Eye (tissue), 1 donor: Measurements from ENCODE around the gene MRM2.

Source experiments
- DNase-seq: peaks from one replicate; pipeline ENCODE4 v3.0.0-alpha.2; 2015

Gene MRM2

DNA sequence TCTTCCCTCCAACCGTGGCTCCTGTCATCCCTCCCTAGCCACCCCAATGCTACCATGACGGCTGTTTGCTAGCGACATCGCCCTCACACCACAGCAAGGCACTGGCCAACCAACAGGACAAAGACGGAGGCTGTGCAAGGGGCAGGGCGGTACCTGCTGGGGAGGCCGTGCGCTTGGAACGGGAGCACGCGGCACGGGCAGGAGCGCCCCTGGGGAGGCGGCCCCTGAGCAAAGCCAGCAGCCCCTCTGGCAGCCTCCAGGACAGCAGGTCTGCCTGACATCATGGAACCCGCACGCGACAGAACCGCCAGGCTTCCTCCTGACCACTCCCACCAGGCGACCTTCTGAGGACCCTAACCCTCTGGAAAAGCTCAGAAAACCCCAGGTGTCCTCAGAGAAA lies 22.0 kb downstream of the MRM2 start:
- no peak for DNase-seq

DNA sequence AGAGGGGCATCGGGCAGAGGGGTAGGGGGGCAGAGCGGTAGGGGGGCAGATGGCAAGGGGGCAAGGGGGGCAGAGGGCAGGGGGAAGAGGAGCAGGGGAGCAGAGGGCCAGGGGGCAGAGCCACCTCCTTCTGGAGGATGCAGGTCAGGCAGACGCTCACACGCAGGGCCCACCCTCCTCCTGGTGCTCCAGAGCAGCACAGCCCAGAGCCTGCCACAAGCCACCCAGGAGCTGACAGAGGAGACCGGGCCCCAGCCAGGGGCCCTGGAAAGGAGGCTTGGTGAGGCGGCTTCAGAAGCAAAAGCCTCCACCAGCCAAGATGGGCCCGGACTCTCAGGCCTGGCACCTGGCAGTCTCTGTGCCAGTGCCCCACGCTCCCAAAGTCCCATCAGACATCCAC lies 22.4 kb downstream of the MRM2 start:
- no peak for DNase-seq

DNA sequence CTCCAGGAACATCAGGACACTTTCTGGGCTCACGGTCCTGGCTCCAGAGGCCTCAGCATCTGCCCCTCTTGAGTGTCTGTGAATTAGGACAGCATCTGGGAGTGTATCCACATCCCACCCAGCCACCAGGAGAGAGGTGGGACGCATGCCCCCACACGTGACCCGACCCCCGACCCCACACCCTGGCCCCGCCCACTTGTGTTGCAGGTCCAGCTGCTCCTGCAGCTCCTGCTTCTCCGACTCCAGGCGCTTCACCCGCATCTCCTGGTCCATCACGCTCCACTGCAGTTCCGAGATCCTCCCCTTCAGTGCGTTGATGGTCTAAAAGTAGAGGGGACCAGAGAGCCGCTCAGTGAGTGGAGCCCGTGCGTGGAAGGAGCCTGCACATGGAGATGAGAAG lies 22.9 kb downstream of the MRM2 start:
- no peak for DNase-seq

DNA sequence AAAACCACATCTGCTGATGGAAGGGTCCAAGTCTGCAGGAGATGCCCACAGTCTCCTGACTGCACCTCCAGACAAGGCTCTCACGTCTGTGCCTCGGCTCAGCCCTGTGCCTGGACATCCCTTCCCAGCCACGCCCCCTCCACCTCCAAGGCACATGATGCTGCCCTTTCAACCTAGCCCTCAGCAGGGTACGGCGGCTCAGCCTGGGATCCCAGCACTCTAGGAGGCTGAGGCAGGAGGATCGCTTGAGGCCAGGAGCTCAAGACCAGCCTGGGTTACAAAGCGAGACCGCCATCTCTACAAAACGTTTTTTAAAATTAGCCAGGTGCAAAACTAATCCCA lies 23.6 kb downstream of the MRM2 start:
- DNase-seq: no peak

DNA sequence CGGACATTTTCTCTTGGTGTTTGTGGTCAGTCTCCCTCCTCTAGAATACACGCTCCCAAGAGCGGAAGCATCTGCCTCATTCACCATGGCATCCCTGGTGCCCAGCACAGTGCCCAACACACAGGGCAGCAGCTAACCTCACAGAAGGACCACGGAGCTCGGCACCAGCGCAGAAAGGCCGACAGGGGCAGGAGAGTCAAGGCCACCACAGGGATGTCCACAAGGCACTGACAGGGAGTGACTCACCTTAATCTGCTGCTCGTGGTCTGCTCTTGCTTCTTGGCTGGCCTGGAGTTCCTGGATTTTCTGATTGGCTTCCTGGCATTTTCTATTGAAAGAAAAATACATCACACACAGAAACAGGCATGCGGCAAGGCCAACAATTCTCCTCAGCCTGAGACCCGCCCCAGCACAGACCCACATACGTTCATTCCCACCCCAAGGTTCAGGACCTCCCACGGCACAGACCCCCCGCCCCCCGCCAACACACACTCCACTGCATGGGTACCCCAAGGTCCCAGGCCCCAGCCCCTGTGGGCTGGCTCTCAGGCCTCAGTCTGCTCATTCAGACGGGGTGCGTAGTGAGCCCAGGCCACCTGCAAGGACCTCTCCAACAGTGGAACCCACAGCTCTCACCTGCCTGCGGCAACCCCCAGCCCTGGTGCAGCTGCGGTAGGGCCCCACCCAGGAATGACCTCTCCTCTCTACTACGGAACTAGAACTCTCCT lies 24.1 kb downstream of the MRM2 start:
- no peak for DNase-seq

DNA sequence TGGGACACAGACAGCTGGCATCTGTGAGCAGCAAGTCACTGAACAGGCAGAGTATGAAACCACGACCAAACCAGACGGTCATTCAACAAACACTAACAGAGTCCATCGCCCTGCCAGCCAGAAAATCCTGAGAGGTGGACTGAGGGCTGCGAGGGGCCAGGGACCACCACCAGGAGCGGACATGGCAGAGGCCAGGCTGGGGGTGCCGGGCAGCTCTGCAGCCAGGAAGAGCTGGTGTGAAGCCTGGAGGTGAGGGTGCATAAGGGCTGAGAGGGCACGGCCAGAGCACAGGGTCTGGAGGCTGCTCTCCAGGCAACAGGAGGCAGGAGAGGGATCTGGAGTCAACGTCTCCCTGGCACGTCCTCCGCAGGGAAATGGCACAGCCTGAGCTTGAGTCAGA lies 24.8 kb downstream of the MRM2 start:
- DNase-seq: no peak

DNA sequence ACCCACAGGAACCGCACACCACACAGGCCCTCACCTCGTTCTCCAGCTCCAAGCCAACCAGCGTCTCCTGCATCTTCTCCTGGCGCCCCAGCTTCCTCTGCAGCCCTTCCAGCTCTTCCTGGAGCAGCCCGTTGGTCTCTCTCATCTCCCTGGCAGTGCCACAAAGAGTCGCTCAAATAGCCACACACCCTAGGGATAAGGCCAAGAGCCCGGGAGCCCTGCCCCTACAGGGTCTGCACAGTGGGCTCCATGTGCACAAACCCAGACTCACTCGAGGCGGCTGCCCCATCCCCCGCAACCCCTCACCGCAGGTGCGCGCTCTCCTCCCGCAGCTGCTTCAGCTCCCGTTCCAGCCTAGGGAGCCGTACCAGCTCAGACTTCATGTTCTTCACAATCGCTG lies 26.2 kb downstream of the MRM2 start:
- DNase-seq: no peak

DNA sequence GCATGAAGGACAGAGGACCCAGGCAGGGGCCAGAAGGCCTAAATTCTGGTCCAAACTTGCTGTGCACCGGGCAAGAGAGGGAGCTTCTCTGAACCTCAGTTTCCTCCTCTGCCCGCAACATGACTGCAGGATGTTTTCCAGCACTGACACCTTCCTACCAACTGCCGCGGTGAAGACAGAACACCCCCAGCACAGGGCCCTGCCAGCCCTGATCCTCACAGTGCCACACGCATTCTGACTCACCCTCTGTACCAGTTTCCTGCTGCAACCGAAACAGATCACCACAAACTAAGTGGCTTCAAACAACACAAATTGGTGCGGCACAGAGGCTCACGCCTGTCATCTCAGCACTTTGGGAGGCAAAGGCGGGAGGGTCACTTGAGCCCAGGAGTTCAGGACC lies 27.4 kb downstream of the MRM2 start:
- DNase-seq: no peak

DNA sequence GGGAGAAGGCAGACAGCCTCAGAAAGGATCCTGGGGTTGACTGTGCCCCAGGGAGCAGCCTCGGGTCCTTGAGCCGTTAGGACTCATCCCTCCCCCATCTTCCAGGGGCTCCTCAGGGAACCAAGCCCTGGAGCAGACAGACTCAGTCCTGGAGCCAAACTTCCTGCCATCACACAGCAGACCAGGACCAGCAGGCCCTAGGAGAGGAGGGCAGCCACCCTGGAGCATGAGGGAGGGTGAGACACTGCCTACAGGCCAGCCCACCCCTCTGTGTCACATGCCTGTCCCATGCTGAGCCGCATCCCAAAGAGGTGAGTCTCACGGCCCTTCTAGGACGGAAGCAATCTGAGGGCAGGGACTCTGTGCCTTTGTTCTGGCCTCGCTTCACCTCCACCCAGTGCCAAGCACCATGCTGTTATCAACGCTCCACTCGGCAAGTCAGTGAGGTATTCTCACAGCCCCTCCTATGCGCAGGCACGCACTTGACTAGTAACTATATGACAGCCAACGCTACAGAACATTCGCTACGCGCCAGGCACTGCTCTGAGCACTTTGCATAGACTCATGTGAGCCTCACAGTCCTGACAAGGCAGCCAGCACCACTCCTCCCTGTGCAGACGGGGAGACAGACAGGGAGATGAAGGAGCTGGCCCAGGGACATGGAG lies 28.3 kb downstream of the MRM2 start:
- no peak for DNase-seq

DNA sequence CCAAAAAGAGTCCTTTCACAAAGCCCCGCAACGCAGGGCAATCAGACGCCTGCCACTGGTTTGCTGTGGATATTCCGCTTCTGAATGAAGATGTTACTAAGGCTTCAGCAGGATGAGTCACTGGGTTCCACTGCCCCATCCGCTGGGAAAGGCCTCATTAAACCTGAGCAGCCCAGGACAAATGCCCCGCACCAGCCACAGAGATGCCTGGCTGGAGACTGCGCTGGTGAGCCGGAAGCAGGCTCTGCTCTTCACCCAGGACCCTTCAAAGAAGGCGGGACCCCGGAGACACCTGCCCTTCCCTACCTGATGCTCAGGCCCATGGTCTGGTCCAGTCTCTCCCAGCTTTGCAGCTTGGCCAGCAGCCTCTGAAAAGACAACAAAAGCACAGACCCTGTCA lies 29.1 kb downstream of the MRM2 start:
- no peak for DNase-seq

DNA sequence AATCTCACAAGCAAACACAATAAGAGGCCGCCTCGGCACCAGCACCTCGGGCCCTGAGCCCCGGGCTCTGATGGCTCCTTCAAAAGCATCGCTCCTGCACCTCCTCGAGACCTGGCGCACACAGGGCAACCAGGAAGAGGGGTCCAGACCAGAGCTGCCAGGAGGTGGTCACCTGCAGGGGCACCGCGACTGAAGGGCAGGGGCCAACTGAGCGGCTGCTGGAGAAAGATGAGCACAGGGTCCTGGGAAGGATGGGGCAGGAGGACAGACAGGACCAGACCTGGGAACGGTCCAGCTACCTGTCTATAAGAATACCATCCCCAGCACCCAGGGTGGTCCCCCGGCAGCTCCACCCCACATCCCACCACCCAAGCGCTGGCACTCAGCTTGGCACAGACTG lies 30.1 kb downstream of the MRM2 start:
- no peak for DNase-seq

DNA sequence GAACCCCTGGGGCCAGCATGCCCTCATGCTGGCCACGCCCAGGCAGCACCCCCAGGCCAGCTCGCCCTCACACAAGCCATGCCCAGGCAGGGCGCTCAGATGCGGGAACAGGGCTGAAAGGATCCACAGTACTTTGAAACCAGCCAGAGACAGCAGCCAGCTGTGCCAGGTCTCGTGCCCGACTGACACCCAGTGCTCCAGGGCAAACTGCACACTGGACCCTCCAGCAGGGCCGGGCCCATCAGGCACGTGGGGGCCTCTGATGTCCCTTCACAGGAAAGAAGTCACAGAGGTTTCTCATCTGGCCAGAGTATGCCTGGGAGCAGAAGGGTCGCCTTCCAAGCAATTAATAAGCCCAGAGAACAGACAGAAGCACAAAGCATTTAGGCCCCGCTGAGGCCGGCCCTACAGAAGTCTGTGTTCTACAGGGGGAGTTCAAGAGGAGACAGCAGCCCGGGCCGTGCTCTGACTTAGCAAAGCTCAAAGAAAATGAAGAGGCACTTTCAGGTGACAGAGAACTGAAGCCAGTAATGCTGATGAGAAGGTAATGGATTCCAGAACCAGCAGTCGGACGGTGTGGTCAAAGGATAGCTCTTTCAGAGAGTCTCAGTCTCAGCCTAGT lies 30.6 kb downstream of the MRM2 start:
- DNase-seq: no peak

DNA sequence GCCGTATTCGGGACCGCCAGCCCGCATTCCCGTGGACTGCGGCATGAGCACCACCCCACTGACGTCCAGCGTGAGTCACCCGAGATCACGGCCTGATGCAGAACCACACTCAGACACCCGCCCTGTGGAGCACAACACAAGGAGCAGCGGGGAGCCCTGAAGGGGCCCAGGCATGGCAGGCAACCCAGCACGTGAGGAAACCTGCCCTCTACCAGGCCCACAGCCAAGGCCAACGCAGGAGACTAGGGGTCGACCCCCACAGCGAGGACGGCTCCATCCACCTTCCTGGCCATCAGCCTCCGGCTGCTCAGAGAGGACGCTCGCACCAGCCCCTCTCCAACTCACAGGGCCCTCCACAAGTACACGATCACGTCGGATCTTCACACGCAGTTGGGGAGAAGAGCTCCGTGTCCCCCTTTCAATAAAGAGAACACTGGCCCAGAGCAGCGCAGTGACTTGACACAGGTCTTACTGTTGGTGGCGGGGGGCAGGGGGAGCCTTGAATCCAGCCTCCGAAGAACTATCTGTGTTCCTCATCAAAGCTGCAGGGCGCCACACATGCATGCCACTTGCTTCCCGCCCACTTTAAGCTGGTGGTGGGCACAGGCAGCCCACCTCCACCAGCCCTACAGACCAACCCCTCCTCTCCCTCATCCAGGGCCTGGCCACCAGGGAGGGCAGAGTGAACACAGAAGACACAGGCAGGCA lies 31.3 kb downstream of the MRM2 start:
- no peak for DNase-seq

DNA sequence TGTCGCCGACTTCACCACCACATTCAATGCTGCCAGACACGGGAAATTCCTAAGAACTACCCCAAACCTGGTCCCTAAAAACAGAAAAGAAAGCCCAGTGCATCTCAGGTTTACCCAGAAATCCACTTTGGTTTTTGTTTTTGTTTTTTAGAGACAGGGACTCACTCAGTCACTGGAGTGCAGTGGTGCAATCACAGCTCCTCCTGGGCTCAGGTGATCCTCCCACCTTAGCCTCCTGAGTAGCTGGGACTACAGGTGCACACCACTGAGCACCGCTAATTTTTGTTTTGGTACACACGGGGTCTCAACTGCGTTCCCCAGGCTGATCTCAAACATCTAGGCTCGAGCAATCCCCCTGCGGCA lies 32.1 kb downstream of the MRM2 start:
- no peak for DNase-seq

DNA sequence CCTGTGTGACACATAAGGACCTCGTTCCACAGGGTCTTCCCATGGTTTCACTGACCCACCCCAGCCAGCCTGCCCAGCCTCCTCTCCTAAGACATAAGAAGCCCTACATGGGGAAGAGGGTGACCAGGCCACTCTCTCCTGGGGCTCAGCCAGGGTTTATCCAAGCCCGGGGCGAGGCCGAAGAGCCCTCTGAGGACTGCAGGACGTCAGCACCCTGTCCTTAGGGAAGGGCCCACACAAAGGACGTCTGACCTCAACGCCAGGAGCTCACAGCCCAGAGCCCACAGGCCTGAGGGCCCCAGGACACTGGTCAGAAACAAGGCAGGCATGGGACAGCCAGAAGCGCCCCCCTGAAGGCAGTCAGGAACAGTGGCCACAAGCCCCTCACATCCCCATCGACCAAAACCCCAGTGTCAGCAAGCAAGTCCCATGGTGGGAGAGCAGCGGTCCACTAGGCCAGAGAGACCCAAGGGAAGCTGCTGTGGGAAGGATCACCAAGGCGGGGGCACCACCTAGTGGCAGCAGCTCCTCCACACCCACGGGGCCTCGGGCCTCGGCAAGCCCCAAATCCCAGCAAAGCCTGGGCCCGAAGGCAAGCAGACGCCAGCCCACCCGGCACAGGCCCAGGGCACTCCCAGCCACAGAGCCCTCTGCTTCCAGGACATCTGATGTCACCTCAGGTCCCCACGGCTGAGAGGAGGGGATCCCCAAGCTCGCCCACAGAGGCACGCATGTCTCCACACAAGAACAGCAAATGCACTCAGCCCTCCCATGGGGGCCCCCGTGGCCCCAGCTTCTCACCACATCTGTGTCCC lies 32.7 kb downstream of the MRM2 start:
- peak; percentile 92 for DNase-seq

DNA sequence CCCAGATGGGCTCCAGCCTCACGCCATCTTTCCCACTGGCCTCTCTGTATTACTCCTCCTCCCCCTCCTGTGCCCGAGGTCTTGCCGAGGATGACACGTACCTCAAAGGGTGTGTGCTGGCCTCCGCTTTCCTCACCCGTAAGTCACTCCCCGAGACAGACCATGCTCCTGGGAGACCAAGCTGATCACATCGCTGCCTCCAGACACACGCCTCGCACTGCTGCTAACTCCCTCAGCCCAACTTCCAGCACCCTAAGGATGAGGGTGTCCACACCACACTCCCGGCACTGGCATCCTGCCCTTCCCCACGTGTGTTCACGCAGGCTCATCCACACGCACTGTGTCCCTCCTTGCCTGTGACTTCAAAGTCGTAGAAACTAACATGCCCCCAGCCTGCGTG lies 33.3 kb downstream of the MRM2 start:
- no peak for DNase-seq

DNA sequence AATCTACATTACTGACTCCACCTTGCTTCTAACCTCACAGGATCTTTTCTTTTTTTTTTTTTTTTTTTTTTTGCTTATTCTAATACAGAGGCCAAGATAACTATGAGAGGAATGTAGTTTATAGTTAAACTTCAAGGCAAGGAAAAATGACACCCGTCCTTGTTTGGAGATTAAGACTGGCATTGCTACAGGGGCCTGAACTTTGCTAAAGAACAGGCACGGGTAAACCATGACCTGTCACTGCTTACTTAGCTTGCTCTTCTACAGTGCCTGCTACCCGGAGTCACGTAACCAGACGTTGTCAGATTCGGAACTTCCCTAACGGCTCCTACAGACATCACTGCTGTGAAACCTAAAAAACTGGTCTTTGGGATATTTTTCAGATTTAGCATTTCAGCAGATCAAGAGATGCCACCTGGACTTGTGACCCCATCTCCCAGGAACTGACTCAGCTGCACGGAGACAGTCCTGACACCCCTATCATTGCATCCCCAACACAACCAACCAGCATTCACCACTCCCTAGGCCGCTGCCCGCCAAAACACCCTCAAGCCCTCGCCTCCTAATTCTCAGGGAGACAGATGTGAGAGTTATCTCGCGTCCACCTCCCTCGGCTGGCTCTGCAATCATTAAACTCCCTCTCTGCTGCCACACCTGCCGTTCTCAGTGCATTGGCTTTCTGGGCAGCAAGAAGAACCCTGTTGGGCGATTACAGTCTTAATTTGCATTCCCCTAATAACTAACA lies 36.8 kb downstream of the MRM2 start:
- DNase-seq: no peak

DNA sequence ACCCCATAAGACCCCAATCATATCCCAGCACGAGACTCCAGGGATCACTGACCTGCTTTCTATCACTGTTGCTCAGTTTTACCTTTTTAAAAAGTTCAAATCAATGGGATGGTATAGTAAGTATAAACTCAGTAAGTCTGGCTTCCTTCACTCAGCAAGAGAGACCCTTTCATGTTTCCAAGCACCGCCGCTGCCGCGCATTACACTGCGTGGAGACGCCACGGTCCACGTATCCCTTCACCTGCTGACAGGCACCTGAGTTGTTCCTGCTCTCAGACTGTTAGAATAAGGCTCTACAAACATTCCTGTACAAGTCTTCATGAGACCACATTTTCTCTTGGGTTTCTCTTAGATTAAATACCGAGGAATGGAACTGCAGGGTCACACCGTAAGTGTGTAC lies 37.6 kb downstream of the MRM2 start:
- no peak for DNase-seq

DNA sequence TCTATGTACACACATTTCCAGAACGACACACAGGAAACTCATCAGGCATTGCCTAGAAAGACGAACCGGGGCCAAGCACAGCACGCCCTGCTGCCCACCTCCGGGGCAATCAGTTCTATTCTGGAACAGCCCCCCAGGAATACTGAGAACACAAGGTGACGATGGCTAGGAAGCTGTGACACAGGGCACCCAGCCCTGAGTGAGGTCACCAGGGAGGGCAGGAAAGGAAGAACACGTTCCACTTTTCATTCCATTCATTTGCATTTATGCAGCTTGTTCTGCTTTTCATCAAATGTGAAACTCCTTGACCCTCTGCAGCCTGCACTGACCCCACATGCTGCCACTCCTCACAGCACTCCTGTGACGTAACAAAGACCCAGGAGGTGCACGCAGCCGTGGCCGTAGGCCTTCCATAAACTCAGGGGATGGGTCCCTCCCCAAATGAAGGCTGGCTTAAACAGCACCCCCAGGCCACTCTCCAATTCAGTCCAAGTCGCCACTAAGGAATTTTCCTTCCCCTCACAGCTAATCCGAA lies 38.2 kb downstream of the MRM2 start:
- DNase-seq: no peak

DNA sequence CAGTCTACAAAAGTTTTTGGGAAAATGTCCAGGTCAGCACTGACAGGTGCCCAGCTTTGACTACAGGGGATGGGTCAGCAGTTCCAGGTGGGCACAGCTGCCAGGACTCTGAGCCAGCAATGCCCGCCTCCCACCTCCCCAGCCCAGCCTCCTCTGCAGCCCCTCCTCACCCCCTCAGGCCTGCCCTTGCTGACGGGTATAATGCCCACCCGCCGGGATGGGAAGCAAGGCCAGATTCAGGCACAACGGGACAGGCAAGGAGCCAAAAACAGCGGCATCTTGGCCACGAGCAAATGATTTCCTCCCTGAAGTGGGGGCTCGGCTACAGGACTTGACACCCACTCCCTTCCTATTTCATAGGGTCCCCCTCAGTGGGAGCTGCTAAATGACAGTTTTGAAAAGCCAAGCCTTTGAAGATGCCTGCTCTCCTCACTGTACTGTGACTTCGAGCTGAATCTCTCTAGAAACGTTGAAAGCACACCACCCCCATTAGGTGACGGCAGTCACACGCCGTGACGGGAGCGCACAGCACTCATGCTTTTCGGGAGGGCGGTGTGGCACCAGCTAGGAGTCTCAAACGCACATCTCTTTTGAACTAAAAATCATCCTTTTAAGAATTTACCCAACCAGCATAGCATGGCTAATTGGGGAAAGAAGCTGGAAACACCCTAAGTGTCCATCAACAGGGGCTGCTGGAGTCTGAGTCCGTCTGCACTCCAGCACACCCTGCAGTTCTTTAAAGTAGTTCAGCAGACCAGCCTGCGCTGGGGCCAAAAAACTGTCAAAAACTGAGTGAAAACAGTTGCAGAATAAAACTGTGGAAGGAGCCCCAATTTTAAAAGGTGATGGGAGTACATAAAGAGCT lies 38.9 kb downstream of the MRM2 start:
- DNase-seq: peak; percentile 23

DNA sequence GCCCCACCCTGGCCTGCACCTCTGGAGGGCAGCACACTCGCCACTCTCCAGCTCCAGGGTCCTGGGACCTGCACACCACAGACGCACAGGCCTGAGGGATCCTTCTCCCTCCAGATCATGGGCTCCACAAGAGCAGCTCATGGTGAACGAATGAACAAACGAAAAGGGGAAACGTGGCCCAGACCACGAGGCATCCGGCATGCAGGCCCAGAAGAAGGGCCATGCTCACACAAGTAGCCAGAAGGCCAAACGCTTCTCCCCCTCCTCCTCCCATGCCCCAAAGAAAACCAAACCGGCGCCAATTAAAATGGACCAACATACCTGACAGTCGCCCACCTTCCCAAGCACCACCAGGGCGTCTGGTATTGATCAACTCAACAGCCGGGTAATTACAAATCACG lies 39.6 kb downstream of the MRM2 start:
- no peak for DNase-seq
